ENCODE data around the gene SORBS2.

The SORBS2 gene

DNA sequence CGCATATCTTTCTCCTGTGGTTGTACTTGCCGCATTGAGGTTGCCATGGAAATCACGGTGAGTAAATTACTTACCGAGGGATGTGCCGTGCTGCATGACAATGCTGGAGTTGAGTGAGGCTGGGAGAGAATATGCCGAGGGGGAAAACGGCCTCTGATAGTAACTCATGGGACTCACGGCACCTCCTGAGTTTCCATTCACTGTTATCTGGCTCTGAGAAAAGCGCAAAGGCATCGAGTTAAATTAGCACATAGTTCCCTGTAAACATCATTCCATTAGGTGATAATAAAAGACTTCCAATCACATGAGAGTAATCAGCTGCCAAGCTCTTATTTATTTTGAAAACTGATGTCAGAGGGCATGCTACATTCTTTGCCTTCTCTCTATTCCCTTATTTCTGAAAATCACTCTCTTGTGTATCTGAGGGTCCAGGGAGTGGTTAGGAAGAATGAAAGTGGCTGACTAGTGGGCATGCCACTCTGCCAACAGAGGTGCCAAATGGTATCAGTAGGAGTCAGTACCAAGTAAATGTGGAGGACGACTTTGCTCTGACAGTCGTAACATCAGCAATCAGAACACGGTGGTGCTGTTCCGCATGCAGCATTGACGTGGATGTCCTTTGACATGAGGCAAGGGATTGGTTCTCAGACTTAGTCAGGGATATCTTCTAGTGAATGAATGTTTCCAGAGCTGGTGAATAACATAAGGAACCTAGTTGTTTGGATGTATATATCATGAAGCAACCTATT, 149.8 kb downstream of the SORBS2 start:
- no peak for DNase-seq

GRCh38 chr4:185660340-185660739, 151.7 kb downstream of the SORBS2 start:
- DNase-seq, result no peak

DNA sequence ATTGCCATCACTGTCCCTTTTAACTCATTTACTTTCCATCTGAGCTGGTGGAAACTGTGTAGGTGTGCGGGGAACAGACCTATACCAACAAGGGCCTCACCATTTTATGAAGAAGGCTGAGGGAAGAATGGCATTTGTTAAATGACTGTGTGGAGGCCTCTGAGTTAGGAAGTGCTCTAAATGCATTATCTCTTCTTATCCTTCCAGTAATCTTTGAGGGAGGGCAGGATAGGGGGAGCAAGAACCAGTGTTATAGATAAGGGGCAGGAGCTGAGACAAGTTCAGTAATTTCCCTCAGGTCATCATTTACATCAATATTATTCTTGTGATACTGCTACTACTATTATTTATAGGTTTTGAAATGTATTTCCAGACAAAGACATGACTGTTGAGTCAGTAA, 154.3 kb downstream of the SORBS2 start:
- DNase-seq, result no peak

DNA sequence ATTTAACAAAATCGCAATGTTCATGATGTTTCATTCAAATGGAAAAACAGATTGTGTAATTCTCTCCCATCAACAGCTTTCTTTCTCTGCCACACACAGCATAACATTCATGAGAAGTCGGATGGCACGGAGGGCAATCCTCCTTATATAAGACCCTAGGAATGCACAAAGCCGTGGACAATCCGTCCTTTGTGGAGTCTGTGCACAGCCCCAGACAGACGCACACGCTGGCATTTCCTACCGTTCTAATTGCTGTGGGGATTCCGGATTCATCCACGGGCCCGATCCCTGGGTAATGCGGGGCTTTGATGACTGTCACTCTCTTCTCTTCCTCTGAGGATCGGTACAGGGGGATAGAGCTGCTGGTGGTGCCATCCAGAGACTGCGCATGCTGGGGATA, 154.8 kb downstream of the SORBS2 start:
- no peak for DNase-seq

GRCh38 chr4:185656467-185656931, 155.5 kb downstream of the SORBS2 start:
- no peak for DNase-seq

GRCh38 chr4:185654965-185655554, 156.9 kb downstream of the SORBS2 start:
- no peak for DNase-seq

GRCh38 chr4:185654311-185654710, 157.7 kb downstream of the SORBS2 start:
- DNase-seq, result no peak

DNA sequence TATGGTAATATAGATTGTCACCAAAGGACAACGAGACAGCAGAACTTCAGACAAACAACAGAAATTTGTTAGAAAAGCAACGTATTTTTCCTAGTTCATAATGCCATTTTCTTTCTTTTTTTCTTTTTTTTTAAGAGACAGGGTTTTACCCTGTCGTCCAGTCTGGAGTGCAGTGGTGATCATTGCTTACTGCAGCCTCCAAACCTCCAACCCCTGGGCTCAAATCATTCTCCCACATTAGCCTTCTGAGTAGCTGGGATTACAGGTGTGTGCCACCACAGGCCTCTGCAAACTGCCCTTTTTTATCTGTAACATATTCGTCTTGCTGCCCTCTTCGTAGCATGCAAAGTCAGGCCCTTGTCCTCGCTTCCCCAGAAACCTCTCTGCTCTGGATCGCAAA, 160.1 kb downstream of the SORBS2 start:
- no peak for DNase-seq

DNA sequence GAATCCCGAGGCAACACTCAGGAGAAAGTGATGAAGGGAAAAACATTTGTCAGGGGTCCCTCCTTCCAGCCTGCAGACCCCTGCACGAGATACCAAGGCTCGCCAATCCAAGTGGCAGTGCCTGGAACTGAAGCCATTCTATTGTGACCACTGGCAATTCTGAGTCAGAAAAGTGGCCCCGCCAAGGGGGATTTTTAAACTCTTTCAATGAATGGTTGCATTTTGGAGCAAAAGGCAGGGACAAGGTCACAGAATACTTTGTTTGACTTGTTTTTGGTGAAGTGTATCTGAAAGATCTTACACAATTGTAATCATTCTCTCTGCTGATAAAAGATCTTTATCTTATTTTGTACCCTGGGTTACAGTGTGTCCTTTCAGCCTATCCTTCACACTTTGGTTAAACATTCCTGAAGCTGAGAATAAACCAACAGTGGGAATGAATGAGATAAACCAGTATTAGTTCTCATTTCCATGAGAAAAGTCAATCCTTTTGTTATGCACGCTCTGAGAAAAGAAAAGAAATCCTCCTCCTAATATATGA, 160.8 kb downstream of the SORBS2 start:
- DNase-seq, result no peak

GRCh38 chr4:185648631-185649030, 163.4 kb downstream of the SORBS2 start:
- DNase-seq, result no peak

- DNase-seq, result no peak
These were observed 166.6 kb downstream of the SORBS2 start for GRCh38 chr4:185645403-185645802.

GRCh38 chr4:185644408-185644807, 167.6 kb downstream of the SORBS2 start:
- no peak for DNase-seq

- no peak for DNase-seq
These were observed 169.1 kb downstream of the SORBS2 start for GRCh38 chr4:185642907-185643306.

DNA sequence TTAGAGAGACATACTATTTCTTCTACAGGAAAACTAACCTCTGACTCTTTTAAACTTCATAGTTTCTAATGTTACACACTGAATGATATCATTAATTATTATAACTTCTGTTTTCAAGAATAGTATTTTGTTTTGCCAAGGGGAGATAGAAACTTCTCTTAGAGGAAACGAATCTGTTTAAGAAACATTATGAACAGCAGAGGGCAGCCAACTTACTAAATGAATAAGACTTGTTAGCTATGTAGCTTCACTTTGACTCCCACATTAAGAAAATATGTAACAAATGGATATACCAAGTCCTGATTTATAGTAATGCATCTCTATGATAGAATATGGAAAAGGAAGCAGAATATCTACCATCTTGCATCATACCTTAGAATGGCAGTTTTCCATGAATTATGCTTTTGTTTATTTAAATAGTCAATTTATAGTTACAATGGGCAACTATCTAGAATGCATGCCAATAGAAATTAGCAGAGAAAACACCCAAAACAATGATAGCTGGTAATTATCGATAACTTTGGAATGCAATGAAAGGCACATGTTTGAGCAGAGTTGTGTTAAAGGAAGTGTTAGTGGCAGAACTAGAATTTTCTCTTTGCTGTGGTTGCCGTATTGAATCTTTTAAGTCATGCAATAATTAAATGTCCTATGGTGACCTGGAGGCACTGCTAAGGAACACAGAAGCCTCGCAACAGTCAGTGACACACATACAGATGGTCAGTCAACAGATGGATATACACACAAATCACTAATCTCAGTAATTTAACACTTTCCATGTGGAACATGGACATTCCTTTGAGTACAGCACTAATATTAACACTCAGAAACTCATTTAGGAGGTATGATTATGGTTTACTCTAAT, 171.0 kb downstream of the SORBS2 start:
- no peak for DNase-seq

DNA sequence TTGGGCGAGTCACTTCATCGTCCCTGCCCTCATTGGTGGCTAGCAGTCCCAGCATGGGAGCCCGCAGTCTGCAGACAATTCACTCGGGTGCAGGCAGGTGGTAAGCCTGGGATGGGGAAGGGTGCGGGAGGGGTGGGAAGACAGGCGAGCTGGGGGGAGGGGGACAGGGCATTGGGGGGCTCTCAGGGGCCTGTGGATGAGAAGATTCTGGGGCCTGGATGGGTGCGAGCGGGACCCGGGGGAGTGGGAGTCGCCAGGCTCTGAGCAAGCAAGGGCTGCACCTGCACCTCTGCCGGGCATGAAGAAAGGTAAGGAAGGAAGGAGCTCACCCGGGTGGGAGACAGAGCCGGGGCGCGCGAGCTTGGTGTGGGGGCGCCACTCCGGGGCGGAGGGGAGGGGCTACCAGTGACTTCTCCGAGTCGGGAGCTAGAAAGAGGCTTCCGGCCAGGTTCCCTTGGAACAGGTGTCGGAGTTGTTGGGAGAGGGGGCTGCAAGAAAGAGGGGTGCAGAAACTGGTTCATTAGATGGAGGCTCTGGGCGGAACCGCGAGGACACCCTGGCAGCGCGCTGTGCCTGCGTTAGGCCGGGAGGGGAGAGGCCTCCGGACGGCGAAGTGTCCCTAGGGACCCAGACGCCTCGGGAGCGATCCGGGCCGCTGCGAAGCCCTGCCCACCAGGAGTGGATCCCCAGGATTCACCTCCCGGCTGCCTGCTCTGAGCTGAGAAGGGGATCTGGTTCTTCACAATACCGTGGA, 173.3 kb downstream of the SORBS2 start:
- DNase-seq, result no peak

- no peak for DNase-seq
These were observed 173.9 kb downstream of the SORBS2 start for GRCh38 chr4:185638093-185638492.

- DNase-seq, result no peak
These were observed 174.7 kb downstream of the SORBS2 start for GRCh38 chr4:185637163-185637875.

DNA sequence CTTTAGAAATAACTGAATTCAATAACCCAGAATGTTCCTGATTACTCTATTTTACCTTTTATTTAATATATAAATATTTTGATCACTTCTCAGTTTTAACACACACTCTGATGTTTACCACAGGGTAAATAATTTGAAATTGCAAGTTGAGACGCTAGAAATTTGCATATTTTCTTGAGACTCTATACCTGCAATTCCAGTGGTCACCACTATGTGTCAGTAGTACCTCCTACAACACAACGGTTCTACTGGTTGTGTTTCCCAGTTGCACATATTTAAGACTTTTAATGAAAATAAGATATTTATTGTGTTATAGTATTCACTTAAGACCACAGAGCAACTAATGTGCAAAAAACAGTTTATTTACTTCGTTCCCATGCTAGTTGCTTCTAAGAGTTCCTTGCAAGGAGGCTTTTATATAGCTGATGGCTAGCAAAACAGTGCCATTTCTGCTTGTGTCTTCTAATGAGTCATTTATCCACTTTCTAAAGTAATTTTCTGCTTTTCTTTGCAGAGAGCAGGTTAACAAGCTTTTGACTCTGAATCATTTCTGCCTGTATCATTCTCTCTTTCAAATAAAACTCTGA, 177.8 kb downstream of the SORBS2 start:
- DNase-seq, result no peak

GRCh38 chr4:185626798-185627197, 185.2 kb downstream of the SORBS2 start:
- DNase-seq, result no peak

GRCh38 chr4:185625503-185625902, 186.5 kb downstream of the SORBS2 start:
- no peak for DNase-seq

- no peak for DNase-seq
These were observed 187.8 kb downstream of the SORBS2 start for GRCh38 chr4:185624259-185624589.

Data from stimulated activated naive CD4-positive, alpha-beta T cell (primary cell).